Trophoblast cell (in vitro differentiated cells and primary cell): ENCODE results near the gene LRRC4B.

Experiments used
- DNase-seq, 2 donors: peaks; one replicate each; pipeline ENCODE4 v3.0.0-alpha.2; 2016
- H2AFZ ChIP-seq: 2 replicates; pipeline ENCODE4 v1.6.1; 2013; ENCODE audit warnings: low read length, moderate library complexity, mild to moderate bottlenecking; ENCODE audit not compliant: insufficient read depth, poor library complexity
- H2AK5ac ChIP-seq: 2 replicates; pipeline ENCODE4 v1.6.1; 2013; ENCODE audit warnings: mild to moderate bottlenecking, low read length
- H2BK120ac ChIP-seq: 2 replicates; pipeline ENCODE4 v1.6.1; 2013; ENCODE audit warnings: low read length, mild to moderate bottlenecking, moderate library complexity; ENCODE audit not compliant: insufficient read depth, poor library complexity
- H2BK12ac ChIP-seq: 2 replicates; pipeline ENCODE4 v1.6.1; 2013; ENCODE audit warnings: mild to moderate bottlenecking, low read length, moderate library complexity
- H2BK5ac ChIP-seq: 2 replicates; pipeline ENCODE4 v1.6.1; 2013; ENCODE audit warnings: low read length, low read depth, moderate library complexity, mild to moderate bottlenecking; ENCODE audit not compliant: poor library complexity
- H3K14ac ChIP-seq: 2 replicates; pipeline ENCODE4 v1.6.1; 2013; ENCODE audit warnings: mild to moderate bottlenecking, low read length
- H3K18ac ChIP-seq: 2 replicates; pipeline ENCODE4 v1.6.1; 2013; ENCODE audit warnings: mild to moderate bottlenecking, low read length
- H3K23ac ChIP-seq: 2 replicates; pipeline ENCODE4 v1.6.1; 2013; ENCODE audit warnings: low read length
- H3K27ac ChIP-seq: 2 replicates; pipeline ENCODE4 v1.5.1; 2013; ENCODE audit warnings: low read depth, mild to moderate bottlenecking, inconsistent platforms, low read length, moderate library complexity
- H3K27me3 ChIP-seq: 2 replicates; pipeline ENCODE4 v1.6.1; 2013; ENCODE audit warnings: inconsistent platforms, mild to moderate bottlenecking, low read length, moderate library complexity; ENCODE audit not compliant: insufficient read depth
- H3K36me3 ChIP-seq, 2 experiments: 1 replicate in 1 of 2; 2 replicates in 1 of 2; pipeline ENCODE4 v1.6.1; 2013; ENCODE audit warnings: low read length in 2 of 2, mild to moderate bottlenecking in 2 of 2, moderate library complexity in 1 of 2; ENCODE audit not compliant: insufficient read depth in 2 of 2, control insufficient read depth in 1 of 2
- H3K4ac ChIP-seq: 2 replicates; pipeline ENCODE4 v1.6.1; 2013; ENCODE audit warnings: low read depth, mild to moderate bottlenecking, low read length, moderate library complexity
- H3K4me1 ChIP-seq, 2 experiments: 1 replicate in 1 of 2; 2 replicates in 1 of 2; pipeline ENCODE4 v1.6.1; 2013; ENCODE audit warnings: low read length in 2 of 2, mild to moderate bottlenecking in 2 of 2, moderate library complexity in 1 of 2; ENCODE audit not compliant: insufficient read depth in 2 of 2, control insufficient read depth in 1 of 2
- H3K4me2 ChIP-seq: 2 replicates; pipeline ENCODE4 v1.6.1; 2013; ENCODE audit warnings: inconsistent platforms, mild to moderate bottlenecking, low read length, moderate library complexity
- H3K4me3 ChIP-seq: 2 replicates; pipeline ENCODE4 v1.5.1; 2013; ENCODE audit warnings: mild to moderate bottlenecking, low read depth, low read length, inconsistent platforms
- H3K79me1 ChIP-seq: one replicate; pipeline ENCODE4 v1.6.1; 2013; ENCODE audit warnings: low read length
- H3K79me2 ChIP-seq: 2 replicates; pipeline ENCODE4 v1.6.1; 2013; ENCODE audit warnings: low read length, mild to moderate bottlenecking; ENCODE audit not compliant: control insufficient read depth, insufficient read depth, poor library complexity
- H3K9ac ChIP-seq: 2 replicates; pipeline ENCODE4 v1.6.1; 2013; ENCODE audit warnings: mild to moderate bottlenecking, low read length
- H3K9me3 ChIP-seq: 2 replicates; pipeline ENCODE4 v1.6.1; 2013; ENCODE audit warnings: low read depth, mild to moderate bottlenecking, control low read depth, inconsistent platforms, low read length; ENCODE audit not compliant: insufficient read depth
- H4K12ac ChIP-seq: 2 replicates; pipeline ENCODE4 v1.6.1; 2013; ENCODE audit warnings: low read depth, mild to moderate bottlenecking, low read length, moderate library complexity
- H4K8ac ChIP-seq: 2 replicates; pipeline ENCODE4 v1.6.1; 2013; ENCODE audit warnings: low read depth, mild to moderate bottlenecking, low read length, moderate library complexity
- H4K91ac ChIP-seq: one replicate; pipeline ENCODE4 v1.6.1; 2013; ENCODE audit warnings: low read depth, mild to moderate bottlenecking, low read length, moderate library complexity
- WGBS: extraction: QIAGEN DNeasy Blood & Tissue Kit; methylation state at CpG from one replicate; pipeline ENCODE4 v1.1.7; 2013; ENCODE audit warnings: missing lambda C conversion rate; ENCODE audit not compliant: insufficient read length, insufficient coverage; ENCODE audit errors: extremely low coverage; 5-methylcytosine and 5-hydroxymethylcytosine counted together

LRRC4B gene

GRCh38 chr19:50495020-50495531, 73.2 kb downstream of the LRRC4B start:
- Histone ChIP-seq H2AFZ (no peak overlapping the region), H3K4me3 (no peak overlapping the region), H3K79me1 (peaks cover 12% of the 10 kb centered on the region), H3K4me1 (peaks cover 9 to 20% of the 10 kb centered on the region in 2 experiments), H2AK5ac (no peak overlapping the region), H4K91ac (no peak overlapping the region), H4K12ac (no peak overlapping the region), H3K18ac (no peak overlapping the region), H3K4me2 (no peak overlapping the region), H3K14ac (no peak overlapping the region), H3K79me2 (peaks cover 2% of the 10 kb centered on the region), H2BK12ac (no peak overlapping the region), H3K9ac (no peak overlapping the region), H3K36me3 (peaks cover 4% of the 10 kb centered on the region in 2 experiments), H3K27ac (no peak overlapping the region), H3K23ac (no peak overlapping the region), H3K9me3 (peaks cover 4% of the 10 kb centered on the region), H4K8ac (no peak overlapping the region), H2BK120ac (no peak overlapping the region), H2BK5ac (no peak overlapping the region), H3K4ac (no peak overlapping the region), H3K27me3 (peaks cover 2% of the 10 kb centered on the region)
- WGBS, result no CpG with 5 or more reads among the region's 5 CpGs
- no peak for DNase-seq

GRCh38 chr19:50494186-50495019, 73.8 kb downstream of the LRRC4B start:
- H4K12ac ChIP-seq, result no peak overlapping the region
- no peak overlapping the region for H3K9ac ChIP-seq
- H2BK12ac ChIP-seq, result no peak overlapping the region
- H3K79me2 ChIP-seq, result no peaks in the 10 kb centered on the region
- no peak overlapping the region for H3K23ac ChIP-seq
- no peak overlapping the region for H3K14ac ChIP-seq
- H3K27ac ChIP-seq, result no peak overlapping the region
- no peak overlapping the region for H3K4me3 ChIP-seq
- H3K18ac ChIP-seq, result no peak overlapping the region
- H3K79me1 ChIP-seq, result peaks cover 8% of the 10 kb centered on the region
- H2AFZ ChIP-seq, result no peak overlapping the region
- H2BK120ac ChIP-seq, result no peak overlapping the region
- DNase-seq, result no peak
- H3K4me1 ChIP-seq, result peaks cover 8 to 20% of the 10 kb centered on the region in 2 experiments
- H4K91ac ChIP-seq, result no peak overlapping the region
- H3K4ac ChIP-seq, result no peak overlapping the region
- no peak overlapping the region for H2BK5ac ChIP-seq
- WGBS, result no CpG with 5 or more reads among the region's 7 CpGs
- peaks cover 4% of the 10 kb centered on the region in 2 experiments for H3K36me3 ChIP-seq
- no peak overlapping the region for H2AK5ac ChIP-seq
- peaks cover 2% of the 10 kb centered on the region for H3K27me3 ChIP-seq
- no peak overlapping the region for H4K8ac ChIP-seq
- no peak overlapping the region for H3K4me2 ChIP-seq
- H3K9me3 ChIP-seq, result peaks cover 4% of the 10 kb centered on the region

- H4K91ac ChIP-seq, result no peak overlapping the region
Measured at GRCh38 chr19:50493171-50493570, 75.1 kb downstream of the LRRC4B start.

GRCh38 chr19:50492303-50493052, 75.8 kb downstream of the LRRC4B start:
- Histone ChIP-seq H3K4me1 (peaks cover 10 to 24% of the 10 kb centered on the region in 2 experiments), H3K9ac (no peak overlapping the region), H3K23ac (no peak overlapping the region), H3K4me2 (no peak overlapping the region), H4K12ac (no peak overlapping the region), H3K27me3 (peaks cover 2% of the 10 kb centered on the region), H3K14ac (no peak overlapping the region), H2AK5ac (no peak overlapping the region), H2BK5ac (no peak overlapping the region), H2BK12ac (no peak overlapping the region), H3K79me1 (peaks cover 8% of the 10 kb centered on the region), H3K27ac (no peak overlapping the region), H3K36me3 (peaks cover 4% of the 10 kb centered on the region in 2 experiments), H3K9me3 (peaks cover 4% of the 10 kb centered on the region), H3K4me3 (no peak overlapping the region), H4K8ac (no peak overlapping the region), H2BK120ac (no peak overlapping the region), H4K91ac (no peak overlapping the region), H3K79me2 (no peaks in the 10 kb centered on the region), H2AFZ (no peak overlapping the region), H3K4ac (no peak overlapping the region), H3K18ac (no peak overlapping the region)
- no CpG with 5 or more reads among the region's 12 CpGs for WGBS
- DNase-seq, result no peak

More at GRCh38 chr19:50493171-50493570, 75.1 kb downstream of the LRRC4B start:
- Histone ChIP-seq H3K9me3 (peaks cover 4% of the 10 kb centered on the region), H3K79me2 (no peaks in the 10 kb centered on the region), H3K14ac (no peak overlapping the region), H2BK5ac (no peak overlapping the region), H3K27me3 (peaks cover 2% of the 10 kb centered on the region), H4K8ac (no peak overlapping the region), H3K4me3 (no peak overlapping the region), H3K4ac (no peak overlapping the region), H2AFZ (no peak overlapping the region), H3K4me1 (peaks cover 10 to 24% of the 10 kb centered on the region in 2 experiments), H3K79me1 (peaks cover 8% of the 10 kb centered on the region), H3K23ac (no peak overlapping the region), H3K18ac (no peak overlapping the region), H2BK12ac (no peak overlapping the region), H2BK120ac (no peak overlapping the region), H3K4me2 (no peak overlapping the region), H2AK5ac (no peak overlapping the region), H4K12ac (no peak overlapping the region), H3K36me3 (peaks cover 4% of the 10 kb centered on the region in 2 experiments), H3K9ac (no peak overlapping the region), H3K27ac (no peak overlapping the region)
- WGBS, result no CpG with 5 or more reads among the region's 8 CpGs
- DNase-seq, result no peak
